DMS114 treated with DMSO at 0.1 percent for 48 hours (cell line): Measurements from ENCODE around the gene SHFL.

ENCODE experiments used
- DNase-seq: peaks from one replicate; lab custom pipeline; 2025; ENCODE audit not compliant: unreplicated experiment; lab: John Stamatoyannopoulos, UW

SHFL gene

GRCh38 chr19:10126213-10126639 lies 40.1 kb downstream of the SHFL start:
- no peak for DNase-seq

GRCh38 chr19:10132905-10133304 lies 46.8 kb downstream of the SHFL start:
- DNase-seq, result no peak

GRCh38 chr19:10133596-10133995 lies 47.5 kb downstream of the SHFL start:
- DNase-seq, result no peak

GRCh38 chr19:10134040-10134439 lies 47.9 kb downstream of the SHFL start:
- DNase-seq, result no peak

- no peak for DNase-seq
Measured at GRCh38 chr19:10135551-10136334, 49.6 kb downstream of the SHFL start.

GRCh38 chr19:10136936-10137335 lies 50.8 kb downstream of the SHFL start:
- no peak for DNase-seq

- no peak for DNase-seq
Measured at GRCh38 chr19:10137751-10138682, 51.9 kb downstream of the SHFL start.

- no peak for DNase-seq
Measured at GRCh38 chr19:10138879-10139795, 53.0 kb downstream of the SHFL start.

- DNase-seq, result no peak
Measured at GRCh38 chr19:10139952-10140351, 53.8 kb downstream of the SHFL start.

GRCh38 chr19:10141479-10141878 lies 55.4 kb downstream of the SHFL start:
- no peak for DNase-seq

GRCh38 chr19:10141973-10142372 lies 55.9 kb downstream of the SHFL start:
- DNase-seq, result no peak
